Suprapubic skin (tissue), 4 donors: Measurements from ENCODE around the gene ZG16. TPM values are rescaled to one million over a fixed set of nuclear protein-coding genes. Genes with fewer than 3 reads are reported as not detected.
A peak's percentile ranks its signal among the peaks of the same experiment; 100 is the strongest.

Experiments used
- DNase-seq, 2 donors: peaks; one replicate each; pipeline ENCODE4 v3.0.0-alpha.2; 2019; ENCODE audit warnings: low spot score in 2 of 2
- H3K27ac ChIP-seq: fragments of 200-600 bp; sonication (generic); one replicate; pipeline ENCODE4 v1.5.1; 2019
- H3K27me3 ChIP-seq: fragments of 200-600 bp; sonication (generic); one replicate; pipeline ENCODE4 v1.5.1; 2019
- H3K36me3 ChIP-seq: fragments of 200-600 bp; sonication (generic); one replicate; pipeline ENCODE4 v1.5.1; 2019
- H3K4me1 ChIP-seq: fragments of 200-600 bp; sonication (generic); one replicate; pipeline ENCODE4 v1.5.1; 2019
- H3K4me3 ChIP-seq: fragments of 200-600 bp; sonication (generic); one replicate; pipeline ENCODE4 v1.5.1; 2019; ENCODE audit warnings: mild to moderate bottlenecking
- H3K9me3 ChIP-seq: fragments of 200-600 bp; sonication (generic); one replicate; pipeline ENCODE4 v1.5.1; 2019
- EP300 ChIP-seq: sonication (generic); formaldehyde crosslinking; IDR thresholded peaks from one replicate; pipeline ENCODE4 v1.6.1; 2017; ENCODE audit warnings: antibody characterized with exemption
- POLR2A ChIP-seq, 2 donors: fragments of 450-650 bp; IDR thresholded peaks; one replicate each; pipeline ENCODE4 v1.6.1; 2017; ENCODE audit warnings: antibody characterized with exemption in 2 of 2, mild to moderate bottlenecking in 2 of 2, moderate library complexity in 2 of 2
- POLR2AphosphoS5 ChIP-seq, 3 donors: sonication (generic); formaldehyde crosslinking; IDR thresholded peaks; one replicate each; pipeline ENCODE4 v1.6.1; 2017; ENCODE audit warnings: antibody characterized with exemption in 3 of 3
- WGBS: methylation state at CpG from one replicate; pipeline ENCODE4 v1.1.5; 2018; 5-methylcytosine and 5-hydroxymethylcytosine counted together
- total RNA-seq, 4 donors: library from RNA; depleted of rRNA; stranded (reverse); fragments of >200 nt; gene quantifications; one replicate each; pipeline ENCODE4 v1.1.0, GENCODE V29; 2016
- TF ChIP-seq, protein P1 (sequence below), 2 donors: fragments of 200-600 bp in 1 of 2; fragments of 450-650 bp in 1 of 2; sonication (generic) in 1 of 2; IDR thresholded peaks; one replicate each; pipeline ENCODE4 v1.5.1; 2016 to 2019; ENCODE audit warnings: antibody characterized with exemption in 2 of 2, mild to moderate bottlenecking in 1 of 2, moderate library complexity in 1 of 2

ZG16 gene
- total RNA-seq, 4 donors from 2014 or later: 0.89 TPM; not detected in 3

DNA sequence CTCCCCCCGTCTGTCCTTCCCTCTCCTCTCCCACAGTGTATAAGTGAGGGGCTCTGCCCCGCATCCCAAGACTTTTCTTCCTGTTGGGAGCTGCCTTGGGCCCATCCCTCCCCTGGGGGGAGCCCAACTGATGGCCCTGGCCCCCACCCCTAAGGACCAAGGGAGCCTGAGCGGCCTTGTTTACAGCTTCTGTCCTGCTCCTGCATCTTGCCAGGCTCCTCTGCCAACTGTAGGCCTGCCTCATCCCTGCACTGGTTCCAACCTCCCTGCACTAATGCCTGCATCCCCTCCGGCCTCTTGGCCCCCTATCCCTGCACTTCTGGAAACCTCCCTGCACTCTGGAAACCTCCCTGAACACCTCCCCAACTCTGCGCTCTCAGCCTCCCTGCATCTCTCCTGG is 36.5 kb downstream of the ZG16 start:
- TF ChIP-seq EP300 (no peak), POLR2AphosphoS5 (IDR thresholded peaks at IDR 0.05) (no peak), POLR2A (IDR thresholded peaks at IDR 0.05) (no peak)
- TF ChIP-seq, protein P1, sequence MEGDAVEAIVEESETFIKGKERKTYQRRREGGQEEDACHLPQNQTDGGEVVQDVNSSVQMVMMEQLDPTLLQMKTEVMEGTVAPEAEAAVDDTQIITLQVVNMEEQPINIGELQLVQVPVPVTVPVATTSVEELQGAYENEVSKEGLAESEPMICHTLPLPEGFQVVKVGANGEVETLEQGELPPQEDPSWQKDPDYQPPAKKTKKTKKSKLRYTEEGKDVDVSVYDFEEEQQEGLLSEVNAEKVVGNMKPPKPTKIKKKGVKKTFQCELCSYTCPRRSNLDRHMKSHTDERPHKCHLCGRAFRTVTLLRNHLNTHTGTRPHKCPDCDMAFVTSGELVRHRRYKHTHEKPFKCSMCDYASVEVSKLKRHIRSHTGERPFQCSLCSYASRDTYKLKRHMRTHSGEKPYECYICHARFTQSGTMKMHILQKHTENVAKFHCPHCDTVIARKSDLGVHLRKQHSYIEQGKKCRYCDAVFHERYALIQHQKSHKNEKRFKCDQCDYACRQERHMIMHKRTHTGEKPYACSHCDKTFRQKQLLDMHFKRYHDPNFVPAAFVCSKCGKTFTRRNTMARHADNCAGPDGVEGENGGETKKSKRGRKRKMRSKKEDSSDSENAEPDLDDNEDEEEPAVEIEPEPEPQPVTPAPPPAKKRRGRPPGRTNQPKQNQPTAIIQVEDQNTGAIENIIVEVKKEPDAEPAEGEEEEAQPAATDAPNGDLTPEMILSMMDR (IDR thresholded peaks at IDR 0.05): no peak
- Histone ChIP-seq H3K9me3 (no peaks in the 10 kb centered on the region), H3K4me3 (no peak overlapping the region), H3K27me3 (no peaks in the 10 kb centered on the region), H3K36me3 (peaks cover 18% of the 10 kb centered on the region), H3K27ac (no peak overlapping the region), H3K4me1 (peaks cover 81% of the 10 kb centered on the region)
- 93% methylated on average over 5 of the region's 5 CpGs for WGBS
- DNase-seq: no peak

- Histone ChIP-seq H3K4me1 (peaks cover 81% of the 10 kb centered on the region), H3K27me3 (no peaks in the 10 kb centered on the region), H3K27ac (peak overlapping the region; percentile 57), H3K9me3 (no peaks in the 10 kb centered on the region), H3K36me3 (peaks cover 14% of the 10 kb centered on the region), H3K4me3 (peak overlapping the region; percentile 76)
- DNase-seq: peak in 1 of 2 donors; percentile 83
- 3% methylated on average over 37 of the region's 39 CpGs for WGBS
- TF ChIP-seq EP300 (no peak), POLR2AphosphoS5 (IDR thresholded peaks at IDR 0.05) (no peak), POLR2A (IDR thresholded peaks at IDR 0.05) (no peak)
- TF ChIP-seq, protein P1 (IDR thresholded peaks at IDR 0.05): no peak
Observed at GRCh38 chr16:29815032-29815721, 37.1 kb downstream of the ZG16 start.

- Histone ChIP-seq H3K9me3 (no peaks in the 10 kb centered on the region), H3K27ac (peak within 1 kb of the TSS; percentile 80), H3K27me3 (no peaks in the 10 kb centered on the region), H3K4me1 (peaks cover 76% of the 10 kb centered on the region), H3K4me3 (peak within 1 kb of the TSS; percentile 76), H3K36me3 (peaks cover 12% of the 10 kb centered on the region)
- WGBS: under 1% methylated on average over 33 of the region's 70 CpGs
- peak; percentile 98 to 99 for DNase-seq
- TF ChIP-seq POLR2AphosphoS5 (IDR thresholded peaks at IDR 0.05) (peak; percentile 35 to 88 (median 75)), POLR2A (IDR thresholded peaks at IDR 0.05) (no peak), EP300 (no peak)
- TF ChIP-seq, protein P1 (IDR thresholded peaks at IDR 0.05): peak; percentile 79 to 88
Observed at GRCh38 chr16:29815793-29816693, 38.0 kb downstream of the ZG16 start, which contains the start of gene PAGR1. TSS of gene PAGR1 (plus strand) at chr16:29816152. CDS start at chr16:29816526, 374 bp downstream.

- Histone ChIP-seq H3K9me3 (no peaks in the 10 kb centered on the region), H3K4me1 (peaks cover 77% of the 10 kb centered on the region), H3K36me3 (peaks cover 12% of the 10 kb centered on the region), H3K4me3 (peak overlapping the region; percentile 76), H3K27me3 (no peaks in the 10 kb centered on the region), H3K27ac (peak overlapping the region; percentile 80)
- 4% methylated on average over 26 of the region's 37 CpGs for WGBS
- DNase-seq: peak in 1 of 2 donors; percentile 86
- no peak for TF ChIP-seq EP300
- no peak for TF ChIP-seq POLR2AphosphoS5 (IDR thresholded peaks at IDR 0.05)
- no peak for TF ChIP-seq POLR2A (IDR thresholded peaks at IDR 0.05)
- TF ChIP-seq, protein P1 (IDR thresholded peaks at IDR 0.05): no peak
Observed at GRCh38 chr16:29816694-29817441, 38.8 kb downstream of the ZG16 start.
